ENCODE results near the gene ELF1. TPM values are rescaled to one million over a fixed set of nuclear protein-coding genes. Genes with fewer than 3 reads are reported as not detected.
A peak's percentile ranks its signal among the peaks of the same experiment; 100 is the strongest.

ELF1 gene
- total and polyA plus RNA-seq, 2 of the 8 experiments (the other 6 are each of a cell fraction or from before 2014, with no cell fraction given): 5.6 to 18.2 TPM

GRCh38 chr13:41060724-41061074, 41.6 kb upstream of the ELF1 start (continued):
- TF ChIP-seq EP300 (IDR thresholded peaks at IDR 0.05; ENCODE audit: borderline replicate concordance in 1 of 2, low read depth in 2 of 2, low read length in 2 of 2): peak in 1 of 2 experiments; percentile 75; a peak in 1 of 3 replicates
- TF ChIP-seq EGR1 (IDR thresholded peaks at IDR 0.05; ENCODE audit: borderline replicate concordance, low read depth, low read length): peak; percentile 91
- no peak for TF ChIP-seq ASH2L (IDR thresholded peaks at IDR 0.05; ENCODE audit: low read length)
- TF ChIP-seq RBBP5 (IDR thresholded peaks at IDR 0.05; ENCODE audit: borderline replicate concordance, low read depth, low read length): peak; percentile 95; the same call in 1 of the 2 replicates
- TF ChIP-seq SP1 (IDR thresholded peaks at IDR 0.05; ENCODE audit: low read depth, low read length): no peak
- no peak for TF ChIP-seq FOSL1 (IDR thresholded peaks at IDR 0.05; ENCODE audit: insufficient read depth, low read depth, low read length)
- TF ChIP-seq TBP (IDR thresholded peaks at IDR 0.05; ENCODE audit: low read depth, low read length): peak; percentile 99
- TF ChIP-seq SP4 (IDR thresholded peaks at IDR 0.05; ENCODE audit: low read length): no peak
- no peak for TF ChIP-seq SIRT6 (IDR thresholded peaks at IDR 0.05; ENCODE audit: low read length)
- TF ChIP-seq SRF (IDR thresholded peaks at IDR 0.05; ENCODE audit: low read depth, low read length): no peak
- no peak for TF ChIP-seq CREB1 (IDR thresholded peaks at IDR 0.05)
- peak; percentile 58; the same call in 1 of the 2 replicates for TF ChIP-seq MAFK (IDR thresholded peaks at IDR 0.05; ENCODE audit: low read depth, low read length)
